HCT116 (cell line): ENCODE results near the gene SUMO4. TPM values are rescaled to one million over a fixed set of nuclear protein-coding genes. Genes with fewer than 3 reads are reported as not detected.

Source experiments
- ATAC-seq: fragments of 200-7000 bp; cut with Tn5 transposase; 2 replicates; pipeline ENCODE4 v1.9.1; 2020; ENCODE audit warnings: mild to moderate bottlenecking, moderate library complexity
- BruUV-seq: library from RNA; stranded (reverse); fragments of 400-500 nt; replicated peaks from 2 replicates; lab custom pipeline; 2021; lab: Mats Ljungman, UMichigan
- CTCF ChIA-PET: fragments of 300-600 bp; sonication (Branson Sonifier 250); formaldehyde crosslinking; loops from one replicate; lab custom pipeline; 2021; ENCODE audit warnings: antibody characterized with exemption; lab: Charles Lee
- POLR2A ChIA-PET: fragments of 300-600, 350-600 bp; sonication (Branson Sonifier 250); formaldehyde crosslinking; loops from one replicate; lab custom pipeline; 2021; ENCODE audit warnings: antibody characterized with exemption; lab: Charles Lee
- RAD21 ChIA-PET, 2 experiments: fragments of 300-600 bp; sonication (Branson Sonifier 250); formaldehyde crosslinking; loops; one replicate each; lab custom pipeline; 2023; ENCODE audit warnings: low total read pairs in 2 of 2; ENCODE audit not compliant: uncharacterized antibody in 2 of 2, unreplicated experiment in 2 of 2, low non-redundant PET in 1 of 2; lab: Charles Lee
- DNase-seq: peaks from one replicate; pipeline ENCODE4 v3.0.0-alpha.2; 2010; ENCODE audit warnings: low read depth, low spot score
- H2AFZ ChIP-seq: fragments of 200-600 bp; shearing (Covaris generic), sonication (generic); 2 replicates; pipeline ENCODE4 v1.6.1; 2017; ENCODE audit warnings: low read depth, mixed run types, mixed read lengths, antibody characterized with exemption, low read length; ENCODE audit not compliant: poor library complexity, severe bottlenecking
- H3K27ac ChIP-seq: 2 replicates; pipeline ENCODE4 v1.5.1; 2012; ENCODE audit warnings: low read depth, low read length
- H3K27me3 ChIP-seq: fragments of 200-600 bp; sonication (generic); 2 replicates; pipeline ENCODE4 v1.6.1; 2016; ENCODE audit warnings: mixed run types, low read length, mixed read lengths; ENCODE audit not compliant: insufficient read depth
- H3K36me3 ChIP-seq, 2 experiments: fragments of 200-500 bp in 1 of 2; fragments of 200-600 bp in 1 of 2; sonication (Bioruptor generic) in 1 of 2; sonication (generic) in 1 of 2; 2 replicates each; pipeline versions ENCODE4 v1.5.1 to v1.6.1; 2014 to 2016; ENCODE audit warnings: low read length in 2 of 2, inconsistent platforms in 1 of 2, mixed read lengths in 1 of 2, mixed run types in 1 of 2; ENCODE audit not compliant: insufficient read depth in 2 of 2, control insufficient read depth in 1 of 2
- H3K4me1 ChIP-seq, 2 experiments: fragments of 200-600 bp in 1 of 2; sonication (generic) in 1 of 2; 2 replicates each; pipeline versions ENCODE4 v1.5.1 to v1.6.1; 2012 to 2017; ENCODE audit warnings: low read length in 2 of 2, inconsistent platforms in 1 of 2, mild to moderate bottlenecking in 1 of 2, mixed read lengths in 1 of 2, mixed run types in 1 of 2, moderate library complexity in 1 of 2; ENCODE audit not compliant: insufficient read depth in 2 of 2, control insufficient read depth in 1 of 2
- H3K4me2 ChIP-seq: fragments of 200-600 bp; sonication (generic); 2 replicates; pipeline ENCODE4 v1.6.1; 2017; ENCODE audit warnings: mixed run types, low read length, mixed read lengths
- H3K4me3 ChIP-seq, 2 experiments: fragments of 200-600 bp in 1 of 2; sonication (generic) in 1 of 2; replicated peaks in 1 of 2; 2 replicates each; pipeline ENCODE4 v1.5.1; 2011 to 2016; ENCODE audit warnings: low read length in 2 of 2, control low read depth in 1 of 2, low read depth in 1 of 2, mild to moderate bottlenecking in 1 of 2, mixed read lengths in 1 of 2, mixed run types in 1 of 2
- H3K79me2 ChIP-seq: fragments of 200-600 bp; sonication (generic); 2 replicates; pipeline ENCODE4 v1.6.1; 2017; ENCODE audit warnings: mild to moderate bottlenecking, mixed run types, low read length, moderate library complexity, mixed read lengths; ENCODE audit not compliant: insufficient read depth
- H3K9ac ChIP-seq: fragments of 200-600 bp; sonication (generic); 2 replicates; pipeline ENCODE4 v1.6.1; 2016; ENCODE audit warnings: low read length, mixed read lengths
- H3K9me2 ChIP-seq: fragments of 200-600 bp; sonication (generic), shearing (Covaris generic); 2 replicates; pipeline ENCODE4 v1.6.1; 2017; ENCODE audit warnings: mixed run types, mild to moderate bottlenecking, moderate library complexity; ENCODE audit not compliant: insufficient read depth
- H3K9me3 ChIP-seq, 2 experiments: fragments of 200-500 bp in 1 of 2; fragments of 200-600 bp in 1 of 2; sonication (Bioruptor generic) in 1 of 2; sonication (generic) in 1 of 2; 2 replicates each; pipeline ENCODE4 v1.6.1; 2014 to 2017; ENCODE audit warnings: low read length in 2 of 2, mixed read lengths in 2 of 2, inconsistent platforms in 1 of 2, low read depth in 1 of 2, mild to moderate bottlenecking in 1 of 2, mixed run types in 1 of 2, moderate library complexity in 1 of 2; ENCODE audit not compliant: control insufficient read depth in 1 of 2, insufficient read depth in 1 of 2
- H4K20me1 ChIP-seq: fragments of 200-600 bp; sonication (generic), shearing (Covaris generic); 2 replicates; pipeline ENCODE4 v1.6.1; 2017; ENCODE audit warnings: mixed run types, mild to moderate bottlenecking, moderate library complexity; ENCODE audit not compliant: insufficient read depth
- CEBPB ChIP-seq: IDR thresholded peaks from 2 replicates; pipeline ENCODE4 v1.6.1; 2012; ENCODE audit warnings: low read depth
- CTCF ChIP-seq, 3 experiments: fragments of 200-600 bp in 1 of 3; sonication (generic) in 1 of 3; IDR thresholded peaks in 2 of 3; conservative IDR thresholded peaks in 1 of 3; 2 replicates each; pipeline ENCODE4 v1.5.1; 2012 to 2017; ENCODE audit warnings: low read depth in 2 of 3, low read length in 2 of 3, antibody characterized with exemption in 1 of 3, borderline replicate concordance in 1 of 3, control low read depth in 1 of 3, mild to moderate bottlenecking in 1 of 3, mixed read lengths in 1 of 3, mixed run types in 1 of 3, moderate library complexity in 1 of 3; ENCODE audit not compliant: insufficient read depth in 1 of 3
- RAD21 ChIP-seq: IDR thresholded peaks from 2 replicates; pipeline ENCODE4 v1.6.1; 2012; ENCODE audit warnings: low read depth, mild to moderate bottlenecking
- ZBTB33 ChIP-seq: IDR thresholded peaks from 2 replicates; pipeline ENCODE4 v1.6.1; 2011; ENCODE audit warnings: mild to moderate bottlenecking, low read length, moderate library complexity; ENCODE audit not compliant: insufficient replicate concordance; ENCODE audit errors: extremely low read depth
- intact Hi-C: fragments of 100-400 bp; cut with micrococcal nuclease; formaldehyde crosslinking; loops from 2 replicates; pipeline ENCODE4 v1.10.0; 2022
- total RNA-seq: library from RNA; stranded (reverse); gene quantifications from one replicate; pipeline ENCODE4 v1.2.1, GENCODE V29; 2021; ENCODE audit not compliant: unreplicated experiment

SUMO4 gene
- total RNA-seq, 1 experiment from 2014 or later, result 1.6 TPM

- H3K27me3 ChIP-seq, result no peaks in the 10 kb centered on the region
- no peak overlapping the region for H3K4me2 ChIP-seq
- BruUV-seq, result no TSS peak
- no peaks in the 10 kb centered on the region for H3K36me3 ChIP-seq
- no peak overlapping the region for H3K4me3 ChIP-seq
- ATAC-seq (no peak), DNase-seq (no peak)
- no peaks in the 10 kb centered on the region for H3K9me3 ChIP-seq
- no peak overlapping the region for H3K9ac ChIP-seq
- H4K20me1 ChIP-seq, result no peaks in the 10 kb centered on the region
- no peaks in the 10 kb centered on the region for H3K9me2 ChIP-seq
- ChIA-PET RAD21 (no interaction called here), POLR2A (no interaction called here), CTCF (interaction anchor here (1.2 kb wide), 1 partner anchor 353 kb away, joined by 3 read pairs; no protein-coding TSS in a partner anchor)
- no peaks in the 10 kb centered on the region for H3K79me2 ChIP-seq
- intact Hi-C loops, result loop anchor here (5.0 kb wide), 2 partner anchors 88 to 852 kb away; no protein-coding TSS in a partner anchor
- no peak overlapping the region for H3K27ac ChIP-seq
- peak; percentile 49; the same call in 1 of the 2 replicates for TF ChIP-seq RAD21
- TF ChIP-seq CEBPB, result no peak
- peak in 1 of 3 experiments; percentile 21; a peak in 1 of 6 replicates for TF ChIP-seq CTCF (IDR thresholded peaks at IDR 0.05 in 2 of 3, conservative IDR thresholded peaks at IDR 0.05 in 1 of 3; ENCODE audit: borderline replicate concordance in 1 of 3, insufficient read depth in 1 of 3, low read depth in 2 of 3, low read length in 2 of 3)
- TF ChIP-seq ZBTB33, result no peak
- H2AFZ ChIP-seq, result no peak overlapping the region
- peaks cover 0 to 7% of the 10 kb centered on the region in 2 experiments; a peak in 2 of 4 replicates for H3K4me1 ChIP-seq
These were observed 29.6 kb downstream of the SUMO4 start for GRCh38 chr6:149429427-149430360.
